Right atrium auricular region (tissue), 2 donors: Measurements from ENCODE around the gene CTSG. TPM values are rescaled to one million over a fixed set of nuclear protein-coding genes. Genes with fewer than 3 reads are reported as not detected.
"Not testable (repeated sequence)": the region's sequence is repeated elsewhere in the genome, so short reads cannot be mapped to it uniquely, and the experiment has no call there.

Source experiments
- DNase-seq: peaks from one replicate; pipeline ENCODE4 v3.0.0-alpha.2; 2019; ENCODE audit warnings: low spot score
- H3K27ac ChIP-seq, 2 donors: fragments of 200-600 bp; sonication (generic); 1 replicate in 1 of 2; 2 replicates in 1 of 2; pipeline ENCODE4 v1.5.1; 2016 to 2019
- H3K27me3 ChIP-seq, 2 donors: fragments of 200-600 bp; sonication (generic); one replicate each; pipeline versions ENCODE4 v1.5.1 to v1.6.0; 2017 to 2019
- H3K36me3 ChIP-seq: fragments of 200-600 bp; sonication (generic); one replicate; pipeline ENCODE4 v1.5.1; 2016
- H3K4me1 ChIP-seq, 2 donors: fragments of 200-600 bp; sonication (generic); one replicate each; pipeline versions ENCODE4 v1.5.1 to v1.6.0; 2017 to 2019
- H3K4me3 ChIP-seq, 2 donors: fragments of 200-600 bp; sonication (generic); 1 replicate in 1 of 2; 2 replicates in 1 of 2; pipeline ENCODE4 v1.5.1; 2017 to 2019; ENCODE audit warnings: mild to moderate bottlenecking in 1 of 2, moderate library complexity in 1 of 2
- H3K9me3 ChIP-seq, 2 donors: fragments of 200-600 bp; sonication (generic); one replicate each; pipeline ENCODE4 v1.5.1; 2019
- CTCF ChIP-seq, 2 donors: fragments of 200-600 bp; sonication (generic); IDR thresholded peaks; one replicate each; pipeline ENCODE4 v1.5.1; 2019; ENCODE audit warnings: antibody characterized with exemption in 2 of 2
- total RNA-seq, 2 donors: library from RNA; depleted of rRNA; stranded (reverse); fragments of >200 nt; gene quantifications; one replicate each; pipeline ENCODE4 v1.1.0, GENCODE V29; 2016

CTSG gene
- total RNA-seq, 2 donors from 2014 or later: not detected

- Histone ChIP-seq H3K9me3 (peaks cover 0 to 16% of the 10 kb centered on the region in 2 donors), H3K27me3 (no peaks in the 10 kb centered on the region), H3K4me1 (no peaks in the 10 kb centered on the region), H3K4me3 (no peak overlapping the region), H3K36me3 (no peaks in the 10 kb centered on the region), H3K27ac (no peak overlapping the region)
- DNase-seq: no peak
- no peak for TF ChIP-seq CTCF (IDR thresholded peaks at IDR 0.05)
Observed at GRCh38 chr14:24595073-24595808, 19.2 kb upstream of the CTSG start.

- not testable (repeated sequence) for H3K27ac ChIP-seq, DNase-seq, H3K4me3 ChIP-seq, H3K27me3 ChIP-seq, H3K36me3 ChIP-seq, H3K4me1 ChIP-seq
- peaks cover 0 to 19% of the 10 kb centered on the region in 2 donors for H3K9me3 ChIP-seq
Observed at GRCh38 chr14:24591004-24591403, 15.0 kb upstream of the CTSG start.

GRCh38 chr14:24584402-24584801, 8.4 kb upstream of the CTSG start:
- peaks cover 0 to 13% of the 10 kb centered on the region in 2 donors for H3K9me3 ChIP-seq
- H3K4me1 ChIP-seq, H3K4me3 ChIP-seq, H3K27me3 ChIP-seq, DNase-seq, H3K27ac ChIP-seq, H3K36me3 ChIP-seq: not testable (repeated sequence)

- Histone ChIP-seq H3K4me3 (no peak overlapping the region), H3K4me1 (no peaks in the 10 kb centered on the region), H3K9me3 (no peaks in the 10 kb centered on the region), H3K27ac (no peak overlapping the region), H3K36me3 (no peaks in the 10 kb centered on the region), H3K27me3 (no peaks in the 10 kb centered on the region)
- DNase-seq: no peak
- TF ChIP-seq CTCF (IDR thresholded peaks at IDR 0.05): no peak
Observed at GRCh38 chr14:24578558-24578957, 2.5 kb upstream of the CTSG start.

- Histone ChIP-seq H3K4me3 (no peak overlapping the region), H3K27ac (no peak overlapping the region), H3K27me3 (no peaks in the 10 kb centered on the region), H3K4me1 (no peaks in the 10 kb centered on the region), H3K36me3 (no peaks in the 10 kb centered on the region), H3K9me3 (no peaks in the 10 kb centered on the region)
- TF ChIP-seq CTCF (IDR thresholded peaks at IDR 0.05): no peak
- DNase-seq: no peak
Observed at GRCh38 chr14:24576771-24577170, 721 bp upstream of the CTSG start.

- Histone ChIP-seq H3K4me1 (no peaks in the 10 kb centered on the region), H3K36me3 (no peaks in the 10 kb centered on the region), H3K27ac (no peak overlapping the region), H3K27me3 (no peaks in the 10 kb centered on the region), H3K4me3 (no peak overlapping the region), H3K9me3 (peaks cover 0 to 3% of the 10 kb centered on the region in 2 donors)
- no peak for TF ChIP-seq CTCF (IDR thresholded peaks at IDR 0.05)
- no peak for DNase-seq
Observed at GRCh38 chr14:24574206-24574774, 1.8 kb downstream of the CTSG start.

- no peaks in the 10 kb centered on the region for H3K27me3 ChIP-seq
- H3K27ac ChIP-seq: no peak overlapping the region
- no peaks in the 10 kb centered on the region for H3K4me1 ChIP-seq
- no peak for DNase-seq
- TF ChIP-seq CTCF (IDR thresholded peaks at IDR 0.05): no peak
- H3K4me3 ChIP-seq: no peak overlapping the region
- peaks cover 0 to 44% of the 10 kb centered on the region in 2 donors for H3K9me3 ChIP-seq
- H3K36me3 ChIP-seq: no peaks in the 10 kb centered on the region
Observed at GRCh38 chr14:24566318-24566717, 9.7 kb downstream of the CTSG start.
